C1 segment of cervical spinal cord (tissue), 14 donors: Measurements from ENCODE around the gene SUCLG2.

Source experiments
- DNase-seq, 14 donors: peaks; one replicate each; lab custom pipeline; 2025; lab: John Stamatoyannopoulos, UW

SUCLG2 gene

DNA sequence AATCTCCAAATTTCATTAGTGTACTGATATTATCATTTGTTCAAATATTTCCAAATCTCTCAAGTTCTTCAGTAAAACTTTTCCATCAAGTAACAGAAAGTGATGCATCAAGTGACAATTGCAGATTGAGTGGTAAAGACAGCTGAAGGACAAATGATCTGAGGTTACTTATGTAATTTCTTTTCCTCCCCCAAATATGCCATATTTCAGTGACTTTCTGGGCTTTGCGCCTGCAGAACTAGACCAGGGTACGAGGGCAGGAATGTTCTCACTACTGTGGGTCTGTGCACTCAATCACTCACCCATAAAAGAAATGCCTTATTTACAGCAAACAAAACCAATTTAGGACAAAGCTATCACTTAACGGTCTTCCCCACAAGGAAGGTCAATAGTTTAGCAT is 4.7 kb downstream of the SUCLG2 start:
- no peak for DNase-seq

- no peak for DNase-seq
These were observed 5.7 kb downstream of the SUCLG2 start for GRCh38 chr3:67648701-67649100.

DNA sequence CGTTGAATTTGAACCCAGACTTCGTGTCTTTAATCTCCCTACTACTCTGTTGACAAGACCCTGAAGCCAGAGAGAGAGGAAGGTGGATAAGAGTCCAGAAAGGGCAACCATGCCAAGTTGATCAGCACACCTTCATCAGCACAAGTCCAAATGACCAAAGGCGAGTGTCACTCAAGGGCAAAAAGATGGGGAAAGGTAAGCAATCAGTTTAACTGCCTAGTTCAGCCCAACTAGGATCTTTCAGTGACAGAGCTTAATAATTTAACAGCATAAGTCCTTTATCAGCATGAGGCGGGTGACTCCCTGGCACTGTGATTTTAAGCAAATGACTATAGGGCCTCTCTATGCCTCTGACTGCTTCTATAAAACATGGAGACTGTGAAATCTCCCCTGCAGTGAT is 6.2 kb downstream of the SUCLG2 start:
- no peak for DNase-seq

DNA sequence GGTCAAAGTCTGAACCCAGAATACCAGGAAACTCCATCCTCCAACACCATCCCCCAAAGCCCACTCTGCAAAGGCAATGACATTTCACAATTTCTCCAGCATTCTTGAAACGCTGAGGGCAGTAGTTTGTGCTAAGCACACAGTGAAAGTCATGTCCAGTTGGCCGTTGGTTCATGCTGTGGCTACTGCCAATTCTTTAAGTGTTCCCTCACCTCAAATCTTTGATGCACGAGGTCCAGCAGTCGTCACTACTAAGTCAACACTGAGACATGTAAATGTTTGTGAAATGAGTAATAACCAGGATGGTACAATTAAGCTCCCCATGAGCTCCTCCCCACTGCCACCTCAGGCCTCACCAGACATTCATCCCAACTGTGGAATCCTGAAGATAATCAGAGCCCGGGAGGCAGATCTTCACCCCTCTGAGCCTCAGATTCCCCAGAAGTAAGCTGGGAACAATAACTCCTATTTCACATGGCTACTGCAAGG is 7.0 kb downstream of the SUCLG2 start:
- DNase-seq, result no peak

DNA sequence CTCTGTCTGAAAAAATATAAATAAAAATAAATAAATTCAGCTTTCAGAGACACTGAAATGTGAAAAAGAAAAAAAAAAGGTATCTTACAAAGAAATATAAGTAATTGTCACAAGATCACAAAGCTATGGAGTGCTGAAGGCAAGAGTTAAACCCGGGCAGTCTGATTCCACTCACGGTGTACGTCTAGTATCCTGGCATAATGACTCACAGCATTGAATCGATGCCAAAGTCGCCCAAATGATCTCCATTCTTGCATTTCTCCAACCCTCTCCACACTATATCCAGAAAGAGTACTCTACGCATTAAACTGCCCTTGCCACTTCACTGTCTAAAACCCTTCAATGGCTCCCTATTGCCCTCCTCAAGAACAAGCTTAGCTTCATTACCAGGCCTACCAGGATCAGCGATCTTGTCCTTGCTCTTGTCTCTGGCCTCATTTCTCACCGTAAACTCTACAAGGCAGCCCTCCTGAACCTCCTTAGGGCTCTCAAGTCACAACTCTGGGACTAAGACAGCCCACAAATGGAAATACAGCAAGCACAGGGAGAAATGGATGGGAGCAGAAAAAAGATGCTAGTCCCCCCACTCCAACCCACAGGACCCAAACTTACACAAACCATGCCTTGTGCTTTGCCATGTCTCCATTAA is 7.7 kb downstream of the SUCLG2 start:
- DNase-seq, result no peak

DNA sequence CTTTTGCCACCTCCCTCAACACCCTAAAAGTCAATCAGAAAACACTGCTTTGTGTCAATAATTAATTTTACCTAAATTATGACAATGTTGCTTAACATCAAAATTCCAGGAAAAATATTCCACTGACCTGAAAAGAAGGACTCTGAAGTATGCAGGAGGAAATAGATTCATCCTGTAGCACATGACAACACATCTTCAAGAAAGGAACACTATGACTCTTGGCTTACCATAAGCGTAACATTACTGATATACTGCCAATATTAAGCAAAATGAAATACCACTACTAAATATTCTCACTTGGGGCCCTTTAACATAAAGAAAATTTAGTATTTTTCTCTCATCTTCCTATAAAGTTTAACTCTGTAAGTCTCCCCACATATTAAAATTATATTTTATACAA is 9.6 kb downstream of the SUCLG2 start:
- no peak for DNase-seq

GRCh38 chr3:67642734-67643133 is 11.7 kb downstream of the SUCLG2 start:
- no peak for DNase-seq

DNA sequence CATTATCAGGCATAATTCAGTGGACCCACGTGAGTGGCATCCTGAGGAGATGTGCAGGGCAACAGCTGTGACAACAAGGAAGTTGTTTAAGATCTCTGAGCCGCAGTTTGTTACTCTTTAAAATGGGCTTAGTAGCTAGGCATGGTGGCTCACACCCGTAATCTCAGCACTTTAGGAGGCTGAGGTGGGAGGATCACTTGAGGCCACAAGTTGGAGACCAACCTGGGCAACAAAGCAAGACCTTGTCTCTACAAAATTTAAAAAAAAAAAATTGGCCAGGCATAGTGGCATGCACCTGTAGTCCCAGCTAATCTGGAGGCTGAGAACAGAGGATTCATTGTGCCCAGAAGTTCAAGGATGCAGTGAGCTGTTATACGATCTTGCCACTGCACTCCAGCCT is 12.2 kb downstream of the SUCLG2 start:
- DNase-seq, result no peak

DNA sequence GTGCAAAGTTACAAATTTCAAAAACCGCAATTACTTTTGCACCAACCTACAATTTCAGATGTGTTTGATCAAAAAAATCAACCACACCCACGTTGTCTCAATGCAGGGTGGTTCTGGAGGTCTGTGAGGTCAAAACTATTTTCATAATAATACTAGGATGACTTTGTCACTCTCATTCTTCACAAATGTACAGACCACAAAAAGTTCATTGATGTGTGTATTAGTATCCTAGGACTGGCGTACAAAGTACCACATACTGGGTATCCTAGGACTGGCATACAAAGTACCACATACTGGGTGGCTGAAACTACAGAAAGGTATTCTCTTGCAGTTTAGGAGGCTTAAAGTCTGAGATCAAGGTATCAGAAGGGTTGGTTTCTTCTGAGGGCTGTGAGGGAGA is 13.0 kb downstream of the SUCLG2 start:
- no peak for DNase-seq

DNA sequence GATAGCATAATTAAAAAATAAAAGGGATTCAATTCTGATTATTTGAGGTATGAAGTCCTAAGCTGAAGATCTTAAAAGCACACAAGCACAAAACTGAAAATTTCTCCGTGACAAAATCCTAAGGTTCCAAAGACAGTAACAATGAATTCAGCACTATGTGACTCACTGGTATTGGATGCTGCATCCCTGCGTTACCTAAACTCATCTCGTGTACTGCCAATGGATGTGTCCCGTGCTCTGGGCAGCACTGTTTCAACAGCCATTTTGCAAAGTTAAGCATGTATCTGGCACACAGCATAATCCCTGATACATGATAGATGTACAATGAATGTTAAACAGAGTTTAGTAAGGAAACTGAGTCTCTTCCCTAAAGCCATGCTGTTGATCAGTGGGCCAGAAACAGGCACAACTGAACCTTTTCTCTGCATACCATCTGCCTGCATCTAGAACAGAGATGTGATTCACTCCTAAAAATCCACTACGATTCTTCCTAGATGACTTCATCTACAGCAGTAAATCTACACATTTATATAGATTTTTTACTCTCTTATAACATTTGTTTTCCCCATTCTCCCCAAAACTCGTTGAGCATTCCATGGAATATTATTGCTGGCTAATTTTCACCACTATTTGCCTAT is 14.3 kb downstream of the SUCLG2 start:
- no peak for DNase-seq

GRCh38 chr3:67637255-67637900 is 17.0 kb downstream of the SUCLG2 start:
- no peak for DNase-seq

DNA sequence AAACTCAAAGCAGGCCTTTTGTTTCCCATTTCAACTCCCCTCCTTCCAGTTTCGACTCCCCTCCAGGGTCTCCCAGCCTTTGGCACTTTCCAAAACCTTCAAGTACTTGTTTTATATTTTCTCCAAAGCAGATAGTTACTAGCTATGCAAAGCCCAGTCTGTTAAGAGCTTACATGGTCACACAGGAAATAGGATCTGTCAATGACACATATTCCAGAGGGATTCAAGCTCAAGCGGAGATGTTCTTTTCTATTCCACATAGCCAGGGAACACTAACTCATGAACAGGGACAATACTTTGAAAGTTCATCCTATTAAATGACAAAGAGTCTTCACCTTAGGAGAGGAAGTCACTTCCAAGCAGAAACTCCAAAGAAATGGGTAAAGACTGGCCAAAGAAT is 18.6 kb downstream of the SUCLG2 start:
- DNase-seq, result no peak

- DNase-seq, result no peak
These were observed 19.2 kb downstream of the SUCLG2 start for GRCh38 chr3:67635257-67635656.

- no peak for DNase-seq
These were observed 23.6 kb downstream of the SUCLG2 start for GRCh38 chr3:67630666-67631362.

DNA sequence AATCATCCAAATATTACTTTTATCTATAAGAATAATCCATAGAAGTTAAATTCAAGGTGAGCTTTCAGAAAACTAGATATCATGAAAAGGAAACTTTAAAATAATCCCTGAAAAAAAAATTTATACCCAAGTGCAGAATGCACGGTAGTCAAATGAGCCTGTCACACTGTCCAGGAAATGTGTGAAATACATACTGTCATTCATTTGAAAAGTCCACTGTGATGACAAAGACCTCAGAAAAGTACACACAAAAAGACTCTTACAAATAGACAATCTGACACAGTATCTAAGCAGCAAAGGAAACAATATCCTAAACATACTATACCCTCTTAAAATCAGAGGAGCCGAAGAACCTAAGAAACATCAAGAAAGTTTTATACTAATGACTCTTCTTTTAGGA is 29.7 kb downstream of the SUCLG2 start:
- DNase-seq, result no peak

DNA sequence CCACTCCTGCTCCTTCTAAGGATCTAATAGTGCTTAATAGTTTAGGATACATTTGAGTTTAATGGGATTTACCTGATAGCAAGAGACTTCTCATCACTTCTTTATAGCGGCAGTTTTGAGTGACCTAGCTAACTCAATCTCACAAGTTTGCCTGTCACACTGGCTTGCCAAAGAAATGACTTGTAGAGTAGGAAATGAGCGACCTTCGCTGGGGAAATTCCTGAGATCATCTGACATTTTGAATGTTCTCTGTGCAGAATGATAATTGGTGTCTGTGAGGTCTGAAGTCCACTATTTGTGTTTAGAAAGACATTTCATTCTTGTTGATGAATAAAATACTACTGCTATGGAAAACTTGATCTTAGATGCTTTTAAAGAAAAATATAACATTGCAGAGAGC is 30.3 kb downstream of the SUCLG2 start:
- no peak for DNase-seq

GRCh38 chr3:67622652-67623051 is 31.8 kb downstream of the SUCLG2 start:
- DNase-seq, result no peak

DNA sequence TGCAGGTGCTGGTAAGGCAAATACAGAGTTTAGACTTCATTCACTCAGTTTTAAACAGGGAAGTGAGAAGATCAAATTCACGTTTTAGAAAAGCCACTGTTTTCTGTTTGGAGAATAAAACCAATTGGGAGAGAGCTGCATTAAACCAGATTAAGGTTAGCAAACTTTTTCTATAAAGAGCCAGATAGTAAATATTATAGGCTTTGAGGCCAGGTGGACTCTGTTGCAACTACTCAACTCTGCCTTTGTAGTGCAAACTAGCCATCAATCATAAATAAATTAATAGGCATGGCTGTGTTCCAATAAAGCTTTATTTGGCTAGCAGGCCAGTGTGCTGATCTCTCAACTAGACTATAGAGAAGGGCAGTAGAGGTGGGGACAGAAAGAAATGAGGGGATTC is 33.5 kb downstream of the SUCLG2 start:
- no peak for DNase-seq

DNA sequence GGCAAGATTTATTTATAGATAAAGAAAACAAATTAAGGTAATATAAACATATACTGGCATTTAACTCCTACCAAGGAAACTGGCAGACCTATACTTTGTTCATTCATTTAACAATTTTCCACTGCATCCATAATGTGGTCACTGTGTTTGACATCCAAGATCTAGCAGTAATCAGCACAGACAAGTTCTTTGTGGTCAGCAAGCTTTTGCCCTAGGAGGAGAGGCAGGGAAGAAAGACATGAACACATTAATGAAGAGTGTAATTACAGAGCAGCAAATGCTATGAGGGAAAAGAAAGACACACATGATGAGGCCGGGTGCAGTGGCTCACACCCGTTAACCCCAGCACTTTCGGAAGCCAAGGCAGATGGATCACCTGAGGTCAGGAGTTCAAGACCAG is 34.4 kb downstream of the SUCLG2 start:
- DNase-seq, result no peak

- DNase-seq, result no peak
These were observed 36.9 kb downstream of the SUCLG2 start for GRCh38 chr3:67617518-67617917.

- DNase-seq, result no peak
These were observed 38.4 kb downstream of the SUCLG2 start for GRCh38 chr3:67616046-67616445.

GRCh38 chr3:67614195-67614594 is 40.2 kb downstream of the SUCLG2 start:
- no peak for DNase-seq

GRCh38 chr3:67610458-67610857 is 44.0 kb downstream of the SUCLG2 start:
- no peak for DNase-seq
